NCI-H187 treated with DMSO at 0.1 percent for 48 hours (cell line): ENCODE data around the gene ANK2.
"Not testable (repeated sequence)": the region's sequence is repeated elsewhere in the genome, so short reads cannot be mapped to it uniquely, and the experiment has no call there.

Experiments used
- DNase-seq: peaks from one replicate; lab custom pipeline; 2025; lab: John Stamatoyannopoulos, UW

The ANK2 gene

DNA sequence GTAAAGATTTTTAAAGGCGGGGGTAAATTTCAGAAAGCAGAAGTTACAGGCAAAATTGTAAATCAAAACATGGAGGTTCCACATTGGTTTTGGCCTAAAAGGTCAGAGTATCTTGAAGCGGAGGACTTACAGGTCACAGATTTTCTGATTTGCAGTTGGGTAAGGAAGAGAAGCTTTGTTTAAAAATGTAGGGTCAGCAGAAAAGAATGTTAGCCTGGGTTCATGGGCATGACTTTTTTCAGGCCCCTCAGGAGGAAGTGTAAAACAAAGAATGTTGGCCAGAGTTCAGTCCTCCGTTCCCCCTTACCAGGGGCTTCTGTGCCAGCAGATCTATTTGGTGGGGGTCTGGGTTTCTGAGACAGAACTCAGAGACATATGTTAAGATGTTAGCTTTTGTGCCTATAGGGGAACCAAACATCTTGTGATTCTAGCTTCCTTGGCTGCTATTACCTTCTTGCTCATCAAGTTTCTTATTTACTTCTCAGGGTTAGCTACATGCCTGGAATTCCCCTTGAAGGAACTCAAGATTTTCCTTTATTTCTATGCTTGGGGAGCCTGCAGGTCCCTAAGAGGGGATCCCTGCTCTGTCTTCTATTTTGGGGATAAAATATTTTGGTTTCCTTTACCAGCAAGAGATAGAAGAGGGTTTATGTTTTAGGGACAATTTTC lies 160.3 kb downstream of the ANK2 start:
- no peak for DNase-seq

DNA sequence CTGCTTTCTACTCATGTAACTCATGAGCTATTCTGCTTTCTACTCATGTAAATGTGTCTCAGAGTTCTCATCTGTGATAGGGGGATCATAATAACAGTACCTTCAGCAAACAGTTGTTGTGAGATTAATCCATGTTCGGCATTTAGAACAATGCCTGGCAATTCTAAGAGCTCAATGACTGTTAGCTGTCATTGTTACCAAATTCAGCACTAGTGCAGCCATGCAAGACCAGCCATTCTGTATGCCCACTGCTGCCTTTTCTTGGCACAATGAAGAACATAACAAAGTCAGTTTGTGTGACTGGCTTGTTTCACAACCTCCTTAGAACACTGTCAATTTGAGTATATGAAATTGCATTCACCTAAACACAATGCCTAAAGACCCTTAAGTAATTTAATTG lies 163.2 kb downstream of the ANK2 start:
- no peak for DNase-seq

DNA sequence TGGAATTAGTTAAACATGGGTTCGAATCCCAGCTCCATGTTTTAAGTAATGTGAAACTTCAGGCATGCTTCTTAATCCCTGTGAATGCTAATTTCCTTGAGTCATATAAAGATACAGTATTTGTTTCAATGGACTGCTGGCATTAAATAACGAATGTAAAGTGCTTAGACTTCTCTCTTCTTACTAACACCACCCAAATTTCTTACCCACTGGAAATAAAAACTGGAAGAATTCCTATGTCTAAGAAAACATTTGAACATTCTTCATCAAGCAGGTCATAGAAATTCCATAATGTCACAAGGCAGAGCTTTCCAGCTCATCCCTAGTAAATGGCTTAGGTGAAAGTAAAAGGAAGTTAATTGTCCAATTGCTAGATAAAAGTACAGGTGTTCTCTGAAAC lies 172.5 kb downstream of the ANK2 start:
- DNase-seq = no peak

DNA sequence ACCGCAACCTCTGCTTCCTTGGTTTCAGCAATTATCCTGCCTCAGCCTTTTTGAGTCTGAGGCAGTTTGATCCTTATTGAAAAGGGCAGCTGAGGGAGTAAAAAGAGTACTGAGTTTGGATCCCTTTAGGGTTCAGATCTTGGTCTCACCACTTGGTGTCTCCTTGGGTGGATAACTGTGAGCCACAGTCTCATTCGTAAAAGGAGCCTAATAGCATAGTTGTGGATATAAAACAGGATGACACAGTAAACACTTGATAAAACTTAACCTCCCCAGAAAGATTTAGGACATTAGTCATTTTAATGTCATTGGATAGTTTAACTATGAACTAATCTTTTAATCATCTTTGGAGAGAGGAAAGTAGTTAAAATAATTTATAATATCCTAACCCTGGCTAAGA lies 173.0 kb downstream of the ANK2 start:
- DNase-seq = no peak

DNA sequence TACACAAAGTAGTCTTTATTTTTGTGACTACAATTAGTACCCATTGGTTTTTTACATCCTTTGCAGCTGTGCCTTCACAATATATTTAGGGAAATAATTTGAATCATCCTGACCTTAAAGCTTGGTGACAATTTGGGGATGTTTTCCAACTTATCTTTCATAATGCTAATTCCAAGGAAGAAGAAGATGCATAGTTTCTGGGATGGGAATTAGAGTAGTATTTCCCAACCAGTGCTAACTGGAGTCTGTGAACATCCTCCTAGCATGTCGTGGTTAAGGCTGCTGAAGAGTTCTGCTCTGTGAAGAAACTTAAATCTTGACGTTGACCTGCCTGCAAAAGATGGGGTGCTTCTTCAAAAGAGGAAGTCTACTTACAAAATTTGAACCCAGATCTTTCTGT lies 173.5 kb downstream of the ANK2 start:
- no peak for DNase-seq

DNA sequence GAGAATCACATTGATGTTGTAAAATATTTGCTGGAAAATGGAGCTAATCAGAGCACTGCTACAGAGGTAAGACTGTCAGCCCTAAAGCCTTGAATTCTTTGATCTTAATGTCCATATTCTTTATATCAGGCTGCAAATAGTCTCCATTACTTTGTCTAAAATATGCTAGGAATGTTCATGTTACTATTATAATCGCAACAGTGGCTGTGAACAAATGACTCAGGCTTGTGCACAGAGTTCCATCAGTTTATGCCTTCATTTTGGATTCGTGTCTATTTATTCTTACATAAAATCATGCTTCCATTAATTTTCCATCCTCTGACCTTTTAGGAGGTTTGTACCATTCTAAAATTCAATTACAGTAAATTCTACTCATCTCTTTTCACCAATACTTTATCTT lies 182.7 kb downstream of the ANK2 start:
- no peak for DNase-seq

DNA sequence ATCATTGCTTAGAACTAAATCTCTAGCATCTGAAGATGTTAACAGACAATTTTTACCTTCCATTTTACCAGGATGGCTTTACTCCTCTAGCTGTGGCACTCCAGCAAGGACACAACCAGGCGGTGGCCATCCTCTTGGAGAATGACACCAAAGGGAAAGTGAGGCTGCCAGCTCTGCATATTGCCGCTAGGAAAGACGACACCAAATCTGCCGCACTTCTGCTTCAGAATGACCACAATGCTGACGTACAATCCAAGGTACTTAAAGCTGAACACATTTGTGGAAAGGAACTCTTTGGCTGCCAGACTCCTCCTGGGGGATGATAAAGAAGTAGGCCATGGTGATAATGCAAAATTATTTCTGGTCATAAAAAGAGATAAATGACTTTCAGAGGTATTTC lies 187.5 kb downstream of the ANK2 start:
- no peak for DNase-seq

DNA sequence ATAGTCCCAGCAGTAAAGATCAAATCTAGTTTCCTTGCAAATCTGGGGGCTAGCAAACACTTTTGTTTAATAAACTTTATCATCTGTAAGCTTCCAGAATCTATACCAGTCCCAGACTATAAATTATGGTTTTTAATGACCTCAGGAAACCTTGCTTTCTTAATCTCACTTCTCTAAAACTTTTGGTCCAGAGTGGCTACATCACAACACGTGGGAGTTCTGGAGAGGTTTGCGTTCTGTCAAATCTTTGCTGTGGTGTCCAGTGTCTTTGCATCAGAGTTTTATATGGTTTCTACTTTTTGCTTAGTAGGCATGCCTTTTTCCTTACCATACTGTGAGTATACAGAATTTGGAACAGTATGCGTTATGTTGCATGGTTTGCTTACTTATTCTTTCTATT lies 193.9 kb downstream of the ANK2 start:
- no peak for DNase-seq

DNA sequence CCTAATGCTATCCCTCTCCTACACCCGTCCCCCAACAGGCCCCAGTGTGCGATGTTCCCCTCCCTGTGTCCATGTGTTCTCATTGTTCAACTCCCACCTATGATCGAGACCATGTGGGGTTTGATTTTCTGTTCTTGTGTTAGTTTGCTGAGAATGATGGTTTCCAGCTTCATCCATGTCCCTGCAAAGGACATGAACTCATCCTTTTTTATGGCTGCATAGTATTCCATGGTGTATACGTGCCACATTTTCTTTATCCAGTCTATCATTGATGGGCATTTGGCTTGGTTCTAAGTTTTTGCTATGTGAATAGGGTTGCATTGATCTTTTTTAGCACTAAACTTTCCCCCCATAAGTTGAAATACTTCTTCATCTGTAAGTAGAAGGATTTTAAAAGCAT lies 195.3 kb downstream of the ANK2 start:
- not testable (repeated sequence) for DNase-seq

DNA sequence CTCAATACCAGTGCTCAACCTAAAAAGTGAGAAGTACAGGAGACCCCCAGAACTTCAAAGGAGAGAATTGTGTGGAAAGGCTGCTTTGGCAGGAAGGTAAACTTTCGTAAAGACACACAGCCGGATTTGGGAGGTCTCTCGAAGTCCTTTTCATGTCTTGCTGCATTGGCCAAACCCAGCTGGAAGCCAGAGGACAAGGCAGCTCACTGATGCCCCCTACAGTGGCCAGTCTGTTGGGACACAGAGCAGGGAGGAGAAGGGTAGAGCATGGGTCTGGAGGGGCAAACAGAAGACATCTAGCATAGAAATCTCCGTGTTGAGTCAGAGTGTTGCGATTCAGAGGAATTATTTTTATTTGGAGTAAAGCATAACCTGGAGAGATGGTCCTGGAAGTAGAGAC lies 198.9 kb downstream of the ANK2 start:
- DNase-seq = no peak

DNA sequence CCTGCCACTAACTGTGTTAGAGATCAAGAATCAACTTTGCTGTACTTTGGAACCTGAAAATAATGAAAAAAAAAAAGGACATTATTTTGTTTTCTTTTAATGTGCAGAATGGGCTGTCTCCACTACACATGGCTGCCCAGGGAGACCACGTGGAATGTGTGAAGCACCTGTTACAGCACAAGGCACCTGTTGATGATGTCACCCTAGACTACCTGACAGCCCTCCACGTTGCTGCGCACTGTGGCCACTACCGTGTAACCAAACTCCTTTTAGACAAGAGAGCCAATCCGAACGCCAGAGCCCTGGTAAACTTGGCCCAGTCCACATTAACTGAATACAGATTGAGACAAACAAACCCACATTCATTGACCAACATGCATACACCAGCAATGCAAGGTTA lies 206.2 kb downstream of the ANK2 start:
- no peak for DNase-seq

DNA sequence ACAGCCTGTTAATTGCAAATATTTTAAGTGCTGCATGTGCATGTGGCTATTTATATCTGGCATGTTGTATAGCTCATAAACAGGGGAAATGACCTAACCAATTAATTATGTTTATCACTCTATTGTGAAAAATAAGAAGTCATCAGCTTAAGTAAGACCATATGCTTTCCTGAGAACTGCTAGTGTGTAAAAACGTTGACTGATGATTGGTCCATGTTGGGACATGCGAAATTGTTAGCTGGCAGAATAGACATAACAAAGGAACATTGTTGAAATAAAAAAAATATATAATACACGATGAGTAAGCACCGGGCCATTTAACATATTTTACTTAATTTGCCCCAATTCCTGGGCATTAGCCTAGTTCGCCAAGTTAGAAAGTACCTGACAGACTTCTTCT lies 207.5 kb downstream of the ANK2 start:
- no peak for DNase-seq

DNA sequence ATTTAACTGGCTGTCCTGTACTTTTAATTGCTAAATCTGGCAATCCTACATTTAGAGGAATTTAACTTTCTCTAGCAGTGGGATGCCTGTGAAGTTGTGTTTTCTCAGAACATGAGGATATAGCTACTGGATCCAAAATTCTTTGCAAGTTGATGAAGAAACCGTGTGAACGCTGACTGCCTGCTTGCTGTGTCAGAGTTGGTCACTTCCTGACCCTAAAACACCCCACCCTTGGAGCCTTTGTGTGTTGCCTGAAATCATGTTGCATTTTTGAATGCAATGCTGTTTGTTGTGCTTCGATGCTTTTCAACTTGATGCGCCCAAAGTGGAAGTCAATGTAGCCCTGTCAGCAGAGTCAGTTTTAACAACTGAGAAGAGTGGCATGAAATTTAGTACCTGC lies 211.2 kb downstream of the ANK2 start:
- DNase-seq = no peak

DNA sequence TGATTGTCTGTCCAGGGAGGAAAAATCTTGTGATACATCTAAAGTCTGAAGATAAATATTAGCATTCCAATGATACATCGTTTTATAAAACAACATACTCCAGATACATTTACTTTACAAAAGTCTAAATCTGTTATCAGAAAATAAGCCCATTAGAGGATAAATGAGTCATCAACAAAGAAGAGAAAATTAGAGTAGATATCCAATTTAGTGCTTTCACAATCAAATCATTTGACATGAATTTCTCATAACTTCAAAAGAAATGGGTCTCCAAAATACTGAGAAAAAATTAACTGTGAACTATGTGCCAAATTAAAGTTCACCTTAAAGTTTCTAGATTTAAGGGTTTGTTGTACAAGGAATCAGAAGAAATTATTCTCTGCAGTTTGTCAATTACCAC lies 213.8 kb downstream of the ANK2 start:
- no peak for DNase-seq

DNA sequence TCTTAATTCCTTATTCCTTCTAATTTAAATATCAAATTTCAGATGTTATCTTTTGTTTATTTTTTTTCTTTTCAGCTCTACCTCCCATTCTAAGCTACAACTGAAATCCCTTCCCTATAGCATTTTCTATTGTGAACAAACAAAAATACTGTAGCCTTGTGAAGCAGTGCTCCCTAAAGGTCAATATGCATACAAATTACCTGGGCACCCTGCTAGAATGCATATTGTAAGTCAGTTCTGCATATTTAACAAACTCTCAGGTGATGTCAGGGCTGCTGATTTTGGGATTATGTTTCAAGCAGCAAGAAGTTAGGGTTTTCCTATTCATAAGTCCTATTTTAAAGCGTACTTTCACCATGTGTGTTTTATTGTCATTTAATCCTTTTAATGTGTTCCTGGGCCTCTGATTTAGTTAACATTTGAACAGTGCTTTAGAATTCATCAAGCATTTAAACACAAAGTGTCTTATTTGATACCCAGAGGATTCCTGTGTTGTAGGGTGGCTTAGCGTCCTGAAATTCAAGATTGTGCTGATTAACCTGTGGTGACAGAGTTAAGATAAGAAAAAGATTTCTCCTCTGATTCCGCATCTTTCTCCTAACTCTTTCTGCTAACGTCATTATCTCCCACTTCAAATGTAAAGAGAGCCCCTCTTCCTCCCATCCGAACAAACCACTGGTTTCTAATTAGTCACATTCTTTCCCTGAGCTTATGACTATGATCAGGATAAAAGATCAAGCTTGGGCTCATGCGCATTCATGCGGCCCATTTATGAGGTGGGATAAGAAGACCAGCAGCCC lies 221.3 kb downstream of the ANK2 start:
- no peak for DNase-seq

DNA sequence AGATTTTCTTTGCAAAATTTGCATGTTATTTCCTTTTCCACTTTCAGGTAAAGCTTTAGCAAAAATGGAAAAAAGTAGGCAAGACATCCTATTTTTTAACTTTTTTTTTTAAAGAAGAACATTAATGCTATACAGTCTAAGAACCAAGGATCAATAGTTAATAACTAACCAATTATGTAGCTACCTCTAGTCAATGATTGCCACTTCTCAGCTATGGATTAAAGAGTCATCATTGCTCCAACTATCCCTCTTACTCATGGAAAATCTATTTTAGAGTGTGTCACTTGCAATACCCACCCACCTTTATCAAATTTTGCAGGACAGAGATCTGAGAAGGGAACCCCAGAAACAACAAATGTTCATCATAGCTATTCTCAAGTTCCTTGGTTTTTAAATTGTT lies 223.1 kb downstream of the ANK2 start:
- DNase-seq = no peak

DNA sequence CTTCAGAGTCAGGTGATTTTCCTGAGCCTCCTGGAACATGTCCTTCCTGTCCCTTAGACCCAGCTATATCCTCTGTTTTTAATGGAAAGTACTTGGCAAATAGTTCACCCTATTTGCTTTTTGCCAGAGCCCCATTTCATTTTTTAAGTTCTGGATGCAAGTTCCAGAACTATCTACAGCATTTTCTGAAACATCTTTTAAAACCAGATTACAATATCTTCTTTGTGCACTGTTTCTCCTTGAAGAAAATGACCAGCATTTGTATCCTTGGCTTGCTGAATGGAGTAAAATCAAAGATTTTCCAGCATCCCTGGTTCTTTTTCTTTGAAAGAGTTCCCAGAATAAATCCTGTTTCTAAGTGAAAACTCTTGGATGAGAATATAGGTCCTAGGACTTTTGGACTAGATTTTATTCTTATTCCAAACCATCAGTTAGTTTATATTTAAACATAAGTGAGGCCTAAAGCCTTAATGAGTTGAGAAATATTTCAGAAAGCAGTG lies 224.3 kb downstream of the ANK2 start:
- no peak for DNase-seq

DNA sequence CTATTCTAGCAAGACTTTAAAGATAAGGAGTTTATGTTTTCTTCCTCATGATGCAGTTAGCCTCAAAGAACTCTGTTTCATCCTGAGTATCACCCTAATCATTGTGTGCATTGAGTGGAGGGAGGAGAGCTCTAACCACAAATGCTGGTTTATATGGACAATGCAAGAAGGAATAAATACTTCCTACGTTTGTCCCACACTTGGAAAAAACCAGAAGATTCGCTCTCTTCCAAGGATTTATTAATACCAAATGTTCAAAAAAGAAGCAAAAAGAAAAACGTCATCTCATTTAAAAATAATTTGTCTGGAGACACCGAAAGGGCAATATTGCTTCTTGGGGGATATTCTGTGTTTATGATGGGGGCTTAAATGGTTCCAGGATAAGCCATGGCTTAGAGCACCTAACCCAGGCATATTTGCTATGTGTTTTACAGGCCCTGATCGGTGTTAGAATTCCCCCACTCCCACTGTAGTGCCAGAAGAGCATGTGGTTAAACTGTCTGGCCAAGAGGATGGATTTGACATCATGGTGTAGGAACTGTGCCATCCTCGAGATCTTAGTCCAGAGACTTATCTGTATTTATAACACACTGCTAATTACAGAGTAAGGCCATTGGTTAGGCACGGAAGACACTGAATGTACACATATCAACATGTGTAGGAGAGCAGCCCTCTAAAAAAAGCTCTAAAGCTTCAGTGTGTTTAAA lies 227.2 kb downstream of the ANK2 start:
- DNase-seq = no peak

DNA sequence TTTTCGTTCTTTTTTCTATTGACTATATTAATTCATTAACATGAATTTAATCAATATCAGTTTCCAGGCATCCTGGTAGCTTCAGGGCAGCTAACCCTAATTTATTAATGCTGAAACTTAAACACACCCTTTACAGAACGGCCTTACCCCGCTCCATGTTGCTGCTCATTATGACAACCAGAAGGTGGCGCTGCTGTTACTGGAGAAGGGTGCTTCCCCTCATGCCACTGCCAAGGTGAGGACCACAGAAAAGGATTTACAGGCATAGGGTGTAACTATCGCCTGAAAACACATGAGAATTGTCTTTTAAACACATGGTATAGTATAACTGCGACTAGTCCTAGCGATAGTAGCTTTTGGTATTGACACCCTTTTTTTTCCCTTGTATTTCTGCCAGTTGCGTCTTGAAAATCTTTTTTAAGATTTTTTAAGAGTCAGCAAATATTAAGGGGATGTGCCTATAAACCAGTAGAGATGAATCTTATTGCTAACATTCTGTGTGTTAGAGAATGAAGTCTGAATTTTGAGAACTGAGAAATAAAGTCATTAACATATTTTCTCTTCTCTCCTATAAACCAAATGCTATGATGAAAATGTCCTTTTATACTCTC lies 229.0 kb downstream of the ANK2 start:
- no peak for DNase-seq

DNA sequence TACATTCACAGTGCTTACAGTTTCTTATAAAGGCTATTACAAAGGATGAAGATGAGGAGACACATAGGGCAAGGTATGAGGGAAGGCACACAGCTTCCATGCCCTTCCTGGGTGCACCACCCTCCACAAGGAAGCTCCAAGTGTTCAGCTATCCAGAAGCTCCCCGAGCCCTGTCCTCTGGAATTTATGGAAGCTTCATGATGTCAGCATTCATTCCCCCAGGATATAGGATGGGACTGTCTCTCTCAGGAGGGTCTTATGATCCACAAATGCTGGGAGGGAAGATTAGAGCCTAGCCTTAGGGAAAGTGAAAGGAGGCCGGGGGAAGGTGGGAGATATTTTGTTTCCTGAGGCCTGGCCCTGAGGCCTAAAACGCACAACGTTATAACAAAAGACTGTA lies 236.0 kb downstream of the ANK2 start:
- DNase-seq = no peak

DNA sequence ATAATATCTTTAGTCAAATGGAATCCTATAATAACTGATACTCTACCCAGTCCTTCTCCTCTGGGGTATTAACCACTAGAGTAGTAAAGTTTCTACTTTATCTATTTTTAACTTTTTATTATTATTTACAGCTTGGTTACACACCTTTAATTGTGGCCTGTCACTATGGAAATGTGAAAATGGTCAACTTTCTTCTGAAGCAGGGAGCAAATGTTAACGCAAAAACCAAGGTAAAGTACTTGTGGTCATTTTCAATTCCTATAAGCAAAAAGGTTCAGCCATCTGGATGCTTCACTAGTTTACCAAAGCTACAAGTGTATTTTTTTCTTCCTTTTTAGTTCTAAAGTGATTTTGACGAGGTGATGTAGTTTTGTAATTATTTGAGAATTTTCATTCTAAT lies 238.8 kb downstream of the ANK2 start:
- no peak for DNase-seq

DNA sequence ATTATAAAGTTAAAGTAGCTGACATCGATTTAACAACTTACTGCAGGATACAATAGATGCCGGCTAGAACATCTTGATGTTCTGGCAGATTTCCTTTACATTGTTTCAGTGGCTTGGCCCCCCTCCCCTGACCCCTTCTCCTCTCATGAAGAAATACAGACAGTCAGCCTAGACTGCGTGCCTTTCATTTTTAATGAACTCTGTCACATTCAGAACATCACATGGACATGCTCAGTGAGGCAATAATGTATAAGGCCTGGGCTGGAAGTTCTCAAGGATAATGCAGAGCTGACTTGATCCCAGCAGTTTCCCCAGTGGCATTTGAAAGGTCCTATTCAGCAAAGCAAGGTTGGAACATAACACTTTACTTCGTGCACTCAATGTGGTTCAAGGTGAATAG lies 239.2 kb downstream of the ANK2 start:
- DNase-seq = no peak

DNA sequence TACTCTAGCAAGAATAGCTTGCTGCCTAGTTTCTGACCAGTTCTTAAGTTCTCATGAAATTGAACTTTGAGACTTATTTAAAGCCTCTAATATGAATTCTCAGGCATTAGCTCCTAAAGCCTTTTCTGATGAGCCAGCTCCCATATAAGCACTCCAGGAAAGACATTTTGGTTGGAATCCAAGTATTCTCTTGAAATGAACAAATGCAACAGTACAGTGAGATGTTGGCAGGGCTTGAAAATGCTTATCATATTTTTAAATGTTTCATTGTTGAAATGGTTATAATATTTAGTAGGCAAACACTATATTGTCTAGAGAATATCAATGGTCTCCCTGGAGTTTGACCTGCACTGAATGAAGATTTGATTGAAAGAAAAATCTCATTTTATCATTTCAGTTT lies 240.3 kb downstream of the ANK2 start:
- DNase-seq = no peak
